Measurements from ENCODE around the gene PARD3B. TPM values are rescaled to one million over a fixed set of nuclear protein-coding genes. Genes with fewer than 3 reads are reported as not detected.

PARD3B gene
- total and polyA plus RNA-seq, 2 experiments from 2014 or later, result 3.5 to 4.4 TPM

- DNase-seq (ENCODE audit: low spot score) (no peak), ATAC-seq (no peak)
- Histone ChIP-seq H2AFZ (no peak overlapping the region), H3K9me2 (ENCODE audit: insufficient read depth) (peaks cover 13% of the 10 kb centered on the region; the same call in 1 of the 2 replicates), H3K27ac (ENCODE audit: low read depth) (no peak overlapping the region), H3K36me3 (ENCODE audit: insufficient read depth) (no peaks in the 10 kb centered on the region), H3F3A (replicated peaks; ENCODE audit: low read depth) (no peaks in the 10 kb centered on the region), H4K20me1 (replicated peaks; ENCODE audit: insufficient read depth) (no peaks in the 10 kb centered on the region), H3K4me3 (no peak overlapping the region), H3K79me2 (replicated peaks; ENCODE audit: insufficient read depth) (no peaks in the 10 kb centered on the region), H3K27me3 (ENCODE audit: insufficient read depth) (no peaks in the 10 kb centered on the region), H3K4me1 (ENCODE audit: insufficient read depth) (no peaks in the 10 kb centered on the region), H3K4me2 (no peak overlapping the region)
- H3K27ac Mint-ChIP-seq, result no peak overlapping the region
- no peak for TF ChIP-seq EZH2phosphoT487 (IDR thresholded peaks at IDR 0.05; ENCODE audit: unreplicated experiment)
- no peak for TF ChIP-seq NANOG (IDR thresholded peaks at IDR 0.05; ENCODE audit: borderline replicate concordance)
- no peak for TF ChIP-seq ZNF331 (CRISPR knock-in tag; IDR thresholded peaks at IDR 0.05; ENCODE audit: low read depth)
- TF ChIP-seq CREB1 (CRISPR knock-in tag; IDR thresholded peaks at IDR 0.05; ENCODE audit: low read depth), result no peak
- no peak for TF ChIP-seq REST (IDR thresholded peaks at IDR 0.05; ENCODE audit: unreplicated experiment)
- no peak for TF ChIP-seq ZNF462 (CRISPR knock-in tag; IDR thresholded peaks at IDR 0.05)
- no peak for TF ChIP-seq JUNB (IDR thresholded peaks at IDR 0.05; ENCODE audit: unreplicated experiment)
- TF ChIP-seq ZNF114 (CRISPR knock-in tag; IDR thresholded peaks at IDR 0.05), result no peak
- TF ChIP-seq STAT1 (IDR thresholded peaks at IDR 0.05; ENCODE audit: unreplicated experiment), result no peak
- TF ChIP-seq, protein P1, sequence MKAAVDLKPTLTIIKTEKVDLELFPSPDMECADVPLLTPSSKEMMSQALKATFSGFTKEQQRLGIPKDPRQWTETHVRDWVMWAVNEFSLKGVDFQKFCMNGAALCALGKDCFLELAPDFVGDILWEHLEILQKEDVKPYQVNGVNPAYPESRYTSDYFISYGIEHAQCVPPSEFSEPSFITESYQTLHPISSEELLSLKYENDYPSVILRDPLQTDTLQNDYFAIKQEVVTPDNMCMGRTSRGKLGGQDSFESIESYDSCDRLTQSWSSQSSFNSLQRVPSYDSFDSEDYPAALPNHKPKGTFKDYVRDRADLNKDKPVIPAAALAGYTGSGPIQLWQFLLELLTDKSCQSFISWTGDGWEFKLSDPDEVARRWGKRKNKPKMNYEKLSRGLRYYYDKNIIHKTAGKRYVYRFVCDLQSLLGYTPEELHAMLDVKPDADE (IDR thresholded peaks at IDR 0.05), result no peak
- TF ChIP-seq POLR2AphosphoS5 (IDR thresholded peaks at IDR 0.05; ENCODE audit: low read depth), result no peak
- no peak for TF ChIP-seq CTCF (conservative IDR thresholded peaks at IDR 0.05; ENCODE audit: low read depth in 2 of 2)
- TF ChIP-seq EZH2 (IDR thresholded peaks at IDR 0.05; ENCODE audit: low read depth, unreplicated experiment), result no peak
- no peaks in the 10 kb centered on the region for H3K4me1 Mint-ChIP-seq
- peaks cover 4% of the 10 kb centered on the region; the same call in 1 of the 3 replicates for H3K36me3 Mint-ChIP-seq (ENCODE audit: low read depth)
- H3K4me3 Mint-ChIP-seq, result no peak overlapping the region
- H3K27me3 Mint-ChIP-seq (ENCODE audit: insufficient read depth, low read depth, poor library complexity), result no peaks in the 10 kb centered on the region
- peaks cover 5% of the 10 kb centered on the region; the same call in 2 of the 3 replicates for H3K9me3 Mint-ChIP-seq
Observed at GRCh38 chr2:204748286-204748685, 203.0 kb downstream of the PARD3B start.
